Right hindlimb (tissue), 1 donor: Measurements from ENCODE around the gene CYP46A1.

Experiments
- DNase-seq: peaks from one replicate; pipeline ENCODE4 v3.0.0-alpha.2; 2018

Gene CYP46A1

GRCh38 chr14:99689266-99690236, 5.5 kb downstream of the CYP46A1 start:
- no peak for DNase-seq

DNA sequence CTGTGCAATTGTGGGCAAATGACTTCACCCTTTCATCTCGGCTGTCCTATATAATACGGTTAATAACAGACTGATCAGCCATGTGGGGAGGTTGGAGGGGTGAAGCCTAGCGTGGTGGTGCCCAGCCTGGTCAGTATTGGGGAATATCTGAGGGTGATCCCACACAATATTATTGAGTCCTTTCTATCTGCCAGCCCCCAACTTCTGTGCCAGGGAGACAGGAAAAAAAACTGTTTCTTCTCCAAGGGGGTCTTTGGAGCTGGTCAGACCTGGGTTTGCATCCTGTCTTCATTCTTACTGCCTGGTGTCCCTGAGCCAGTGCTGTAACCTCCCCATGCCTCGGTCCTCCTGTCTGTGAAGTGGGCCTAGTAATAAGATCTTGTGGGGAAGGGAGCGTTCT, 6.5 kb downstream of the CYP46A1 start:
- no peak for DNase-seq

GRCh38 chr14:99691111-99691885, 7.2 kb downstream of the CYP46A1 start:
- DNase-seq = no peak

GRCh38 chr14:99693918-99694317, 9.8 kb downstream of the CYP46A1 start:
- no peak for DNase-seq

GRCh38 chr14:99696929-99697328, 12.8 kb downstream of the CYP46A1 start:
- no peak for DNase-seq

DNA sequence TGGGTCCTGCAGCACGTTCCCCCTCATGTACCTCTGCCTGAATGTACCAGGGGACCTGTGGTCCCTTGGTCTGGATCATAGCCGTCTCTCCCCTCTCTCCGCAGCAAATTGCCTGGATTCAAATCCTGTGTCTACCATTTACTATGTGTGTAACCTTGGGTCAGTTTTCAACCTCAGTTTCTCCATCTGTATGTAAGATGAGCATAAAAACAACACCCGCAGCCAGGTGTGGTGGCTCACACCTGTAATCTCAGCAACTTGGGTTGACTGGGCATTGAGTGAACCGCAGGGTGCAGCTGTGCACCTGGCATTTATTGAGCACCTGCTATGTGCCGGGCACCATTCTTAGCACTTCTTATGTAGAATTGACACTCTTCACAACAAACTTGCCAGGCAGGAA, 14.1 kb downstream of the CYP46A1 start:
- no peak for DNase-seq

DNA sequence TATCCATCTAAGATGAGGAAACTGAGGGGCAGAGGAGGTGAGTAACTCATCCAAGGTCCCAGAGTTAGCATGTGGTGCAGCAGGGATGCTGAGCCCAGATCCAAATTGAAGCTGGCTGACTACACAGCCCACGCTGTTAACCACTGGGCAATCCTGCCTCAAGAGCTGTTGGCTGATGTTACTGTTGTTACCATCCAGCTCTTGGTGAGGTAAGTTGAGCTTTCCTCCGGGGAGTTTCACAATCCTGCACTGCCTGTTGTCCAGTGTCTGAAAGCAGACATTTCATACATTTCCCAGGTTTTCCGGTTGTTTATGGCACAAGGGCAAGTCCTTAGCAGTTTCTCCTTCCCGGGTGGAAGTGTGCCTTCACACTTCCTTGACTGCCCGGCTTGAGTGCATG, 14.5 kb downstream of the CYP46A1 start:
- no peak for DNase-seq

- no peak for DNase-seq
Measured at GRCh38 chr14:99699085-99699760, 15.1 kb downstream of the CYP46A1 start.

DNA sequence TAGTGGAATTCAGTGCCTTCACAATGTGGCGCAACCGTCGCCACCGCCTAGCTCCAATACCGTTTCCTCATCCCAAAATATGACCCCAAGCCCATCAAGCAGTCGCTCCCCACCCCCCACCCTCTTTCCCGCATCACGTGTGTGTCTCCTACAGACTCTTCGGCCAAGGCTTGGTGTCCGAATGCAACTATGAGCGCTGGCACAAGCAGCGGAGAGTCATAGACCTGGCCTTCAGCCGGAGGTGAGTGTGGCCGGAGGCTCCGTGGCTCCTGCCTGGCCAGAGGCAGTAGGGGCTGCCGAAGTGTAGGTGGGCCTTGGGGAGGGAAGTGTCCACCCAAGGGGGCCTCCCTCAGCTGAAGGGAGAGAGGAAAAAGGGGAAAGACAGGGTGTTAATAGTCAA, 15.8 kb downstream of the CYP46A1 start:
- DNase-seq = no peak

- no peak for DNase-seq
Measured at GRCh38 chr14:99700379-99700778, 16.3 kb downstream of the CYP46A1 start.

GRCh38 chr14:99701260-99701659, 17.2 kb downstream of the CYP46A1 start:
- DNase-seq = no peak

GRCh38 chr14:99702115-99702514, 18.0 kb downstream of the CYP46A1 start:
- no peak for DNase-seq

DNA sequence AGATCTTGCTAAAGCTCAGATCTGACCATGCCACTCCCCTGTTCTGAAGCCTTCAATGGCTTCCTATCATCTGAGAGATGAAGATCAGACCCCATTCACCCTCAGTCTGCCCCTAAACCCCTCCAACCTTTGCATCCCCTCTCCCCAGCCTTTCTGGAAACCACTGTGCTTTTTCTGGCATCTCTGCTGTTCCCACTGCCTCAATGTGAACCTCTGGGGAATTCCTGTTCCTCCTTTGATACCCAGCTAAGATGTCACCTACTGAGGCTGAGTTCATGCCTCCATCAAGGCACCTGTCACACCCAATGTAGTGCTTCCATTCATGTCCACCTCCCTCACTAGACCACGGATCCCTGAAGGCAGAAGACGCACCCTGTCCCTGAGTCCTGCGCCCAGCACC, 19.3 kb downstream of the CYP46A1 start:
- DNase-seq = no peak

DNA sequence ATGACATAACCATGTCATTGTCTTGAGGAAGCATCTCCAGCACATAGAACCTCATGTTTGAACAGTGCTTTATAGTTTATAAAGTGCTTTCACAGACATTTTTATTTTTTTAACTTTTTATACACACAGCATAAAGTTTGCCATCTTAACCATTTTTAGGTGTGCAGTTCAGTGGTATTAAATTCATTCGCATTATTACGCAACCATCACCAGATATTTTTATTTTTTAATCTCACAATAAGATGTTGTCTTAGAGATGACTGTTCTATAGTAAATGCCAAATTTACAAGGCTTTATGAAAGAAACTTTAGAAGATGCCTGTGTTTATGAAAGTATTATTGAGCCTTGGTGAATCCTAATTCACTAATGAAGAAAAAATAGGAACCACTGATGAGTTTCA, 19.9 kb downstream of the CYP46A1 start:
- DNase-seq = no peak

- DNase-seq = no peak
Measured at GRCh38 chr14:99706107-99706900, 22.2 kb downstream of the CYP46A1 start.

- no peak for DNase-seq
Measured at GRCh38 chr14:99707420-99707819, 23.3 kb downstream of the CYP46A1 start.

DNA sequence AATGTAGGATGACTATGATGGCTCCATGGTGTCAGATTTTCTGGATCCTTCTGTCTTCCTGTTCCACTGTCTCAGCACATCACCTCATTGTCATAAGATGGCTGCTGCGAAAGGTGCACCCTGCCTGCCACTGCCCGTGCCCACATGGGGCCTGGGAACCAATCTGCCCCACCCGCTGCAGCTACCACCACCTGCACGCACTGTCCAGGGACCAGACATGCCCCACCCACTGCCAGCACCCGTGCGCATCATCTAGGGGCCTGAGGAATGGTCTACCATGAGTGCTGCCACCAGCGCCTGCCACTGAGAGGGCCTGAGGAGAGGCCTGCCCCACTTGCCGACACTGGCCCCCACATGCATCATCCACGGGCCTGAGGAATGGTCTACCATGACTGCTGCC, 23.8 kb downstream of the CYP46A1 start:
- no peak for DNase-seq

DNA sequence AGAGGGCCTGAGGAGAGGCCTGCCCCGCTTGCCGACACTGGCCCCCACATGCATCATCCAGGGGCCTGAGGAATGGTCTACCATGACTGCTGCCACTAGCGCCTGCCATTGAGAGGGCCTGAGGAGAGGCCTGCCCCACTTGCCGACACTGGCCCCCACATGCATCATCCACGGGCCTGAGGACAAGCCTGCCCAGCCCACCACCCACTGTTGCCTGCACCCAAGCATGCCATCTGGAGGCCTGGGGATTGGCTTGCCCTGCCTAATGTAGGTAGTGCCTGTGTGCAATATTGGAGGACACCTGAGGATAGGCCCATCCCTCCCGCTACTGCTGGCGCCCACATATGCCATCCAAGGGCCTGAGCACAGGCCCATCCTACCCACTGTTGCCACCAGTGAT, 24.4 kb downstream of the CYP46A1 start:
- DNase-seq = no peak

- DNase-seq = no peak
Measured at GRCh38 chr14:99713972-99714371, 29.9 kb downstream of the CYP46A1 start.

DNA sequence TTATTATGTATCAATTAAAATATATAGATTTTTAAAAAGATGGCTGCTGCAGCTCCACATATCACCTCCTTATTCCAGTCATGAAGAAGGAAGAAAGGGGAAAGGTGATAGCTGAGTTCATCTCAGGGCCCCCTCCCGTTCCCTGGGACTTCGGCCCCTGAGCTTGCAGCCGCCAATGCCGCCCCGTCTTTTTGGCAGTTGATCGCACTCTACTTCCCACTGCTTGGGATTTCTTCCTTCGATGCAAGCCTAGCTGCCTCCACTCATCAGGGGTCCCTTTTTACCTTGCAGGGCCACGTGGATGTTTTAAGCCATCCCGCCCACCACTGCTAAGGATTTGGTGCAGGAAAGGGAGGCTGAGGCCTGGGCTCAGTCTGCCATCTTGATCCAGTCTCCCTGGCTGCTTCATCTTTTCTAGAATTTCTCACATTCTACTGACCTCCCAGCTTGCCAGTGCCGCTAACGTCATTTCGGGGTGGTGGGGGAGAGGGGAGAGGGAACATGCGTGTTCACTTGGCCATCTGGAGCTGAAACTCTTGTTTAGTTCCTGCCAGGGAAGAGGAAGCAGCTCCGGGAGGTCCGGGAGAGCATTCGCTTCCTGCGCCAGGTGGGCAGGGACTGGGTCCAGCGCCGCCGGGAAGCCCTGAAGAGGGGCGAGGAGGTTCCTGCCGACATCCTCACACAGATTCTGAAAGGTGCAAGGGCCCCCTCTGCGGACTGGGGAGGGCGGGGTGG, 31.3 kb downstream of the CYP46A1 start:
- DNase-seq = no peak

- no peak for DNase-seq
Measured at GRCh38 chr14:99716091-99716849, 32.2 kb downstream of the CYP46A1 start.
